NCI-H2081 (cell line): Measurements from ENCODE around the gene EDAR.

Source experiments
- DNase-seq, 2 experiments: peaks; one replicate each; lab custom pipeline; 2025; lab: John Stamatoyannopoulos, UW

Gene EDAR

GRCh38 chr2:109001201-109001600 lies 12.2 kb upstream of the EDAR start:
- DNase-seq = no peak

GRCh38 chr2:109000738-109001137 lies 11.7 kb upstream of the EDAR start:
- no peak for DNase-seq

GRCh38 chr2:108998911-108999310 lies 9.9 kb upstream of the EDAR start:
- DNase-seq = no peak

- DNase-seq = no peak
These were observed 5.2 kb upstream of the EDAR start for GRCh38 chr2:108994178-108994577.

- DNase-seq = no peak
These were observed 4.3 kb upstream of the EDAR start for GRCh38 chr2:108993095-108993937.

GRCh38 chr2:108988076-108988795 lies 784 bp downstream of the EDAR start:
- no peak for DNase-seq

- DNase-seq = no peak
These were observed 2.0 kb downstream of the EDAR start for GRCh38 chr2:108986916-108987510.

- no peak for DNase-seq
These were observed 5.4 kb downstream of the EDAR start for GRCh38 chr2:108983610-108984009.

GRCh38 chr2:108983061-108983460 lies 6.0 kb downstream of the EDAR start:
- no peak for DNase-seq

- peak in 1 of 2 experiments; percentile 28 for DNase-seq
These were observed 6.8 kb downstream of the EDAR start for GRCh38 chr2:108982259-108982679.

GRCh38 chr2:108981846-108982245 lies 7.2 kb downstream of the EDAR start:
- DNase-seq = no peak

- no peak for DNase-seq
These were observed 8.9 kb downstream of the EDAR start for GRCh38 chr2:108980076-108980475.

GRCh38 chr2:108979461-108979860 lies 9.6 kb downstream of the EDAR start:
- DNase-seq = no peak

- DNase-seq = peak; percentile 70 to 94
These were observed 10.3 kb downstream of the EDAR start for GRCh38 chr2:108978709-108979111.

- no peak for DNase-seq
These were observed 13.2 kb downstream of the EDAR start for GRCh38 chr2:108975613-108976435.

GRCh38 chr2:108974674-108975073 lies 14.3 kb downstream of the EDAR start:
- DNase-seq = no peak

- no peak for DNase-seq
These were observed 16.4 kb downstream of the EDAR start for GRCh38 chr2:108972663-108973062.

- no peak for DNase-seq
These were observed 17.1 kb downstream of the EDAR start for GRCh38 chr2:108971661-108972566.

- no peak for DNase-seq
These were observed 18.7 kb downstream of the EDAR start for GRCh38 chr2:108970369-108970768.

- no peak for DNase-seq
These were observed 19.2 kb downstream of the EDAR start for GRCh38 chr2:108969856-108970255.

GRCh38 chr2:108968619-108969018 lies 20.4 kb downstream of the EDAR start:
- no peak for DNase-seq
